Measurements from ENCODE around the gene ACTL10.
A peak's percentile ranks its signal among the peaks of the same experiment; 100 is the strongest.

The ACTL10 gene

DNA sequence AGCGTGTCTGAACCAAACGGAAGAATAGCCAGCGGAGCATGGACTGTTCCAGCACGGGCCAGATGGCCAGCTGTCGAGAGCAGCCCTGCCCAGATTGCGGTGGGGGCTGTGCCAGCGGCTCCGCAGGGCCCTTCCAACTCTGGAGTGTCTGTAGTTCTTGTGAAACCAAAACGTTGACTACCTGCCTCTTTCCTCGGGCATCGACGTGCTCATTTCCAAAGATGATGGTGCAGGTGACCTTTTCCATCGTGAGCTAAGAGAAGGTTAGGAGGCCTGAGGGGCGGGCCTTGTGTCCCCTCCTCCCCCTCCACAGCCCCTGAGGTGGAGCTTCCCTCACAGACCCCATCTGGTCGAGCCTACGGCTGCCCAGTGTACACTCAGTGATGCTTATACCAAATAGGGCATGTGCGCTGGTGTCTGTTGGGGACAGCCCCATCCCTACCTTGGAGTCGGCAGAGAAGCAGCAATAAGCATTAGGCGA lies 17.5 kb upstream of the ACTL10 start:
- no peak for DNase-seq (ENCODE audit: low read depth)

DNA sequence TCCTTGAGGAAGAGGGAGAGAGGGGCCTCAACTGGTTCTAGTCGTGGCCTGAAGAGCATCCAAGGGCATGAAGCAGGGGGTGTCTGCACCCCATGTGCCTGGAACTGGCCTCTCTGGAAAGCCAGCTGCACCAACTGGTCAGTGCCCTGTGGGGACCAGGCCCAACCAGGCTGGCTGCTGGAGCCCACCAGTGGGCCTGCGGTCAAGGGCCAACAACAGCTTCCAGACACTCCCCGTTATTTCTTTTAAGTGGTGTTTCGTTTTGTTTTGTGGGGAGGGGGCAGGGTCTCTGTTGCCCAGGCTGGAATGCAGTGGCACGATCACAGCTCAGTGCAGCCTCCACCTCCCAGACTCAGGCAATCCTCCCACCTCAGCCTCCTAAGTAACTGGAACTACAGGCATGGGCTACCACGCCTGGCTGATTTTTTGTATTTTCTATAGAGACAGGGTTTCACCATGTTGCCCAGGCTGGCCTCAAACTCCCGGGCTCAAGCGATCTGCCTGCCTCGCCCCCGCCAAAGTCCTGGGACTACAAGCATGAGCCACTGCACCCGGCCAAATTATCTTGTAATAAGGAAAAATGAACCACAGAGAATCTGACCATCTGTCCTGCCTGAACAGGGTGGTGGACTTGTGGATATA lies 16.5 kb upstream of the ACTL10 start:
- no peak for DNase-seq (ENCODE audit: low read depth)

DNA sequence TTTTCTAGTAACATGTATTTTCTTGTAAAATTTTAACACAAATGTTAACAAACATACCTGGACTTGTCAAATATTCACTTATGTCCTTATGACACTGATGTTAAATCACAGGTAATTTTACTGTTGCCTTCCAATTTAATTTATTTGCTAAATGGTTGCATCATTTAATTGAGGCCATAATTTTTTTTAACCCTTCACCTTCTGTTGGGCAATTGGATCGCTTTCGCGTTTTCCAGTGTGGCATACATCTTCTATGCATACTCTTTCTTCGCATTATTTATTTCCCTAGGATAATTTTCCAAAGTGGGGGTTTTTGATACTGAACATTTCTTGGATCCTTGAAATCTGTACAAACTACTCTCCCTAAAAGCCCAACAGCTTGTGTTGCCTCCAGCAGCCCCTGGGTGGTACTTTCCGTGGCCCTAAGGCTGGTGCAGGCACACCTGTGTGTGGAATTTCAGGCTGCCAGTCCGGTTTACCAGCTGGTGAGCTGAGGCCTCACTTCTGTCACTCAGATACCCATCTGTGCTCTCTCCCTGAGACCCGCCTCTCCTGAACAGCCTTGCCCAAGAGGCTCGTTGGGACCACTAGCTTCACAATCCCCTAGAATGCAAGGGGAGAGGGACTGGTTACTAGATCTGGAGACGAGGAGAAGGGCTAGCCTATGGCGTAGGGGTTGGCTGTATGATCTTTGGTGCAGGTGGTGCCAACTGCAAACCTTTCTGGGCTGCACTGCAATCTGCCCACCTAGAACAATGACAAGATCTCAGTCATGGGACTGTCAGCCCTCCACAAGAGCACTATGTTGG lies 15.8 kb upstream of the ACTL10 start:
- no peak for DNase-seq (ENCODE audit: low read depth)

DNA sequence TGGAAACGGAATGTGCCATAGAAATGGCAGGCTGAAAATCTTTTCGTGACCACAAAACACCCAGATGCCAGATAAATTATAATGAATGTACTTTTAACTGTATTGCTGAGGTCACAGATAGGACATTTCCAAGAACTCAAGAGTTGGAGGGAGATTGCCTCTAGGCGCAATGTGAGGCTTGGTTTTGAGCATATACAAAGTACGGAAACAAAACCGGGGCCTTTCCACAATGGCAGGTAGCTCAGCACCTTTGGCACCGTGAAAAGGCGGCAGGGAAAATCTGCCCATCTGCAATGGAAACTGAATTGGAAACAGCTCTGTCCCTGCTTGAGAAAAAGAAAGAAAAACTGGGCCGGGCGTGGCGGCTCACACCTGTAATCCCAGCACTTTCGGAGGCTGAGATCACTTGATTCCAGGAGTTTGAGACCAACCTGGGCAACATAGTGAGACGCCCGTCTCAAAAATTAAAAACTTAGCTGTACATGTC lies 15.1 kb upstream of the ACTL10 start:
- DNase-seq (ENCODE audit: low read depth), result no peak

DNA sequence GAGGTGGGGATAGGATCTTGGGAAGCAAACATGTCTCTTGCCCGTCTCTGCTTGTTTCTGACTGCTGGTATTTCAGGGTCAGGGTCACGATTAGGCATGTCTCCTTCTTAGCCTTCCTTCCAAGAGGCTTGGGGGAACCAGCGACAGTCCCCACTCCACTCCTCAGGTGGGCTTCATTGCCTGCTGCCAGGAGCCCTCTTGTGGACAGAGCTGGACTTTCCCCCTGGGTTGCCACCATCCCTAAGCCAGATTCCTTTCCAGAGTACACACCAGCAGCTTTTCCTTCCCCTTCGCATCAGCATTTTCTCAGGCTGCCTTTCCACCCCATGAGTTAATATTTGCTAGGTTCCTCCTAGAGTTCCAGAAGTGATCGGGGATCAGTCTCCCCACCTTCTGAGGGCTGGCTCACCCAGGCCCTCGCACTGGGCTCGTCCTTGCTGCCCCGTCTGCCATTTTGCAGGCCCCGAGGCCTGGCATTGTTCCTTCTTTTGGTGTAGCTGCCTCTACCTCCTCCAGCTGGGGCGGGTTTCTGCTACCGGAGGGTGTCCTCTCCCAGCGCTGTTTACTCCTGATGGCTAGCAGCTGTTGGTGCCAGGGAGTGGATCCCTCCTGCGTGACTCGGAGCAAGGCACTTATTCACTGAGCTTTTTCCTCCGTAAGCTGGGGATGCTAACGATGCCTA lies 13.4 kb upstream of the ACTL10 start:
- DNase-seq (ENCODE audit: low read depth), result no peak

DNA sequence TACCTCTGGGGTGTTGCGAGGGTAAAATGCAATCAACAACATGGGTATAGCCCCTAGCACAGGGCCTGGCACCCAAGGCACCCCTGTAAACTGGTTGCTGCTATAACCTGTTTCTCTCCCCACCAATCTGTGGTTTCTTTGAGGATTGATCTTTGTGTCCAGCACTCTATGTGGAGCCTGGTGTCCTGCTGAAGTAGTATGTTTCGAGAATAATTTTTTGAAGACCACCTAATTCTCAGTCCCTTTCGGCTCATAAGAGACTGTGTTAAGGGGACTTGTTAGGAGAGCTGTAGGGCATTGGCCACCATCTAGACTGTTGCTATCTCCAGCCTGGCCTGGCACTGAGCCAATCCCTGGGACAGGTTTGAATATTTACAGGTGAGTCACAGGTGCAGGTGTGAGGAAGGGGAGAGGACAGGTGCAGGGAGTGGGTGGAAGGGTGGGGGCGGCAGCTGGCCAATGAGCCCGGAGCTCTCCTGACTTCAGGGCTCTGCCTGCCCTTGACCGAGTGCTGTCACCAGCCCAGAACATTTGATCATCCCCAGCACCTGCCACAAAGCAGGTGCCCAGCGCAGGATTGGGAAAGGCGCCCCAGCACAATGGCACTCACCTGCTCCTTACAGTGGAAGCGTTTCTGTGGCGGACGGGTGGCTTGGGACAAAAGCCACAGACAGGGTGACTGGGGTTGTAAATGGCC lies 12.7 kb upstream of the ACTL10 start:
- no peak for DNase-seq (ENCODE audit: low read depth)

DNA sequence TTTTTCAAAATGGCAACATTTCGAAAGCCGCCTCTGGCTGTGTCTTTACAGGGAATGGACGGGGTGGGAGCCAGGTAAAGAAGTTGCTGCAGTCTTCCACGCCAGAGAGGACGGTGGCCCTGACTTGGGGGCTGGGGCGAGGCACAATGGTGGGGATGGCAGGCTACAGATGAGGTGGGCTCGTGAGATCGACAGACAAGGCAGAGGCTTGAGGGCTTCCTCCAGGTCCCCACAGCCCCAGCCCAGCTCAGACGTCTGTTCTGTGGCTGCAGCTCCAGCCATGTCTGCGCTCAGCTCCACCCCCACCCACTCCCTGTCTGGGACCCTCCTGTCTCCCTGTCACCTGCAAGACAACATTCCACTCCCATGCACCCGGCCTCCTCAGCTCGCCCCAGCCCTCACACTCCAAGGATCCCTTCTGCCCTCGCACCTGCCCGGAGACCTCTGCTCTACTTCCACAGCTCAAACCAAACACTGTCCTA lies 12.0 kb upstream of the ACTL10 start:
- no peak for DNase-seq (ENCODE audit: low read depth)

DNA sequence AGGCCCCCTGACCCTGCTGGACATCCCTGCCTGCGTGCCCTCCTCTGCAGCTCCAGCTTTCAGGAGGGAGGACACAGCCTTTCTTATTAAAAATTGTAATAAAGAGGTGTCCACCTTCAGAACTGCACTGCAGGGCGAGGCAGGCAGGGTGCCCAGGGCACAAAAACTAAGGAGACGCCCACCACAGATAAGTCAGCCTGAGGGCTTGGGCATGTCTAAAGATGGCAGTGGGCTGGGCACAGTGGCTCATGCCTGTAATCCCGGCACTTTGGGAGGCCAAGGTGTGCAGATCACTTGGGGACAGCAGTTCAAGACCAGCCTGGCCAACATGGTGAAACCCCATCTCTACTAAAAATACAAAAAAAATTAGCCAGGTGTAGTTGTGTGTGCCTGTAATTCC lies 11.6 kb upstream of the ACTL10 start:
- DNase-seq (ENCODE audit: low read depth), result no peak

DNA sequence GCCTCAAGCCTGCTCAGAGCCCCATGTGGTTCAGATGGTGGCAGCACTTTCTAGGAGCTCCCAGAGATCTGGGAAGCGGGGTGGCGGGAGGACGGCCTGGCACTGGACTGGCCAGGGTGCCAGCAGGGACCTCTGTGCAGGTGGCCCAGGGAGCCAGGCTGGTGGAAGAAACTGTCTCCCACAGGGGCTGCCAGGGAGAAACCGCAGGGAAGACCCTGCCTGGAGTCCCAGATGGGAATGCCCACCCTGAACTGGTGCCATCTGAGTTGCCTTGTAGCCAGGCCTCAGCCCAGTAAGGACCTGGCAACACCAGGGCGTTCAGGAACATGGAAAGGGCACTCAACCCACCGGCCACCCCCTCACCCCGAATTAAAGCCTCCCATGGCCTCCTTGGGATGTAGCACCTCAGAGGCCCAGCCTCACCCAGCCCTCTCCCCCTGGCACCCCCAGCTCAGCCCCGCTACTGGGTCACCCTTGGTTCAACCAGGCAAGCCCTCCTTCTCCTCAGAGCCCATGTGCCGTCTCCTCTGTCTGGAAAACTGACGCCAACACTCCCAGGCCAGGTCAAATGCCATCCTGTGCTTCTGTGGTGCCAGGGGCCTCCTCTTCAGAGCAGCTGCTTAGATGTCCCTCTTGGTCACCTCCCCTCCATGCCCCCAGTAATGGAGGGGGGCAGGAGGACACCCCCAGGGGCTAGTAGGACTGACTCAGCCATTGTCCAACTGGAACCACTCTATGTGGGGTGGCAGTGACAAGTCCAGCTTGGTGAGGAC lies 10.5 kb upstream of the ACTL10 start:
- DNase-seq (ENCODE audit: low read depth), result no peak

DNA sequence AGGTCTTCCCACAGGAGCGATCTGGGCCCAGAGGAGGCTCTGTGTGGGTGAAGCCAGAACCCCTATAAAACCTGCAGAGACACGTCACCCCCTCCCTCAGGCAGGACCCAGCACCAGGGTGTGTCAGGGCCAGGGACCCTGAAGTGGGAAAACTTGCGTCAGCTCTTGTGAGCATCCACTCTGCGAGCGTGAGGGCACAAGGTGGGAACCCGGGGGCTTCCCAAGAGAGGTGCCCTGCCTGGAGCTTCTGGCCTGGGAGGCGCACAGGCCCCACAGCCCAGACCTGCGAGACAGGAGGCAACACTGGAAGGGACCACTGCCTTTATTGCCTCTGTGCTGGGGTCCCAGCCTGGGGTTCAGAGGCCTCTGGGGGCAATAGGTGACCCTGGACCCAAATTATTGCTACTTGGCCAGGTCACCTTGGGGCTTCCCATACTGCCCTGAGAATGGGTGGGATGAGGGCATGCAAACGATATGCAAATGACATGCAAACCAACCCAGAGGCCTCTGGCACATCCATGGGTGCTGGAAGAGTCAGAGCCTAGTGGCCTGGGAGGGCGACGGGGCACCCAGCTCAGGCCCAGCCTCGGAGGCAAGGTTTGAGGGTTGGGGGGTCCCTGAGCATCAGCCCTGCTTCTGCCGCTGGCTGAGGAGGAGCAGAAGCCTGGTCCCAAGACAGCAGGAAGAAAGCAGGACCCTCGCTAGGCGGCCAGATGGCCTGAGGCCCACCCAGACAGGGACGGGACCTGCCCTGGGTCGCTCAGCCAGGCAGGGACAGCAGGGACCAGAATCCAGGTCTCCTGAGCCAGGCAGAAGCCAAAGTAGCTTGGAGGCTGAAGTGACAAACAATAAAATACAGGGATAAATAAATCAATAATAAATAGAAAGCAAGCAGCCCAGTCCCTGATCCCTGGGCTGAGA lies 9.7 kb upstream of the ACTL10 start:
- DNase-seq (ENCODE audit: low read depth), result no peak

DNA sequence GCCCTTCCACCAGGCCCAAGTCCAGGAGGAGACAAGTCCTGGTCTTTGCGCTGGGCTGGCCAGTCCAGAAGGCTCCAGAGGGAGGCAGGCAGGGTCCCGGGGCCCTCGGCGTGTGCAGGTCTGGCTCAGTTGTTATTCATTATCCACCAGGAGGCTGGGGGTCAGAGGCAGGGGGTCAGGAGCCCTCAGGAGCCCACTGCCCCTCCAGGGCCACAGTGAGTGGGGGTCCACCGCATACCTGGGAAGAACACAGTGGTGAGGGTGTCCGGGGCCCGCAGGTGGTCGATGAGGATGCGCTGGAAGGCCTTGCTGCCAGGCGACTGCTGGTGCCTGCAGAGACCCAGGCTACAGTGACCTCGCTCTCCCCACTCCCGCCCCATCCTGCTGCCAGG lies 9.0 kb upstream of the ACTL10 start:
- DNase-seq (ENCODE audit: low read depth), result no peak

DNA sequence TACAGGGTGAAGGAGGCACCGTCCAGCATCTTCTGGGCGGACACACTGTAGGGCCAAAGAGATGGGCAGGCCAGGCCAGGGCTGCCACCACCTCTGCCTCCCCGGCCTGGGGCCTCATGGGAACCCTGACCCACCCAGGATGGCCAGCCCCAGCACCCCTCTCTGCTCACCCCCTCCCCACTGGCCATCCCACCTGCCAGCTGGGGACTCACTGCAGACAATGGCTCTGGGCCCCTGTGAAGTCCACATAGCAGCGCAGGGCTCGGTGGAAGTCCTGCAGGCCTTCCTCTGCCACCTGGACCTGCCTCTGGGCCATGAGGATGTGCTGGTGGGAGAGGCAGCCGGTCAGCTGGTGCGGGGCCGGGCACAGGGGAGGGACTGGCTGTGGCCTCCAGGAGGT lies 8.2 kb upstream of the ACTL10 start:
- no peak for DNase-seq (ENCODE audit: low read depth)

DNA sequence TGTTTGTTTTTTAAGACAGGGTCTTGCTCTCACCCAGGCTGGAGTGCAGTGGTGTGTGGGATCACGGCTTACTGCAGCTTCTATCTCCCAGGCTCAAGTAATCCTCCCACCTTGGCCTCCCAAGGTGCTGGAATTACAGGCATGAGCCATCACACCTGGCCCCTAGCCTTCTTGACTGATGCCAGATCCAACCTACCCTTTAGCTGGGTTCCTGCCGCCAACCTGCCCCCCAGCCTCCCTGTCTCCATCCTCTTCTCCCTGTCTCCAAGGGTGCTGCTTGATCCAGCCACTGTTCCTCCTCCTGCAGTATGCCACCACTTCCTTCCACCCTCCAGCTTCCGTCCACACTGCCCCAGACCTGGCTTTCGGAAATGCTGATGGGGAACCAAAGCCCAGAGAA lies 7.8 kb upstream of the ACTL10 start:
- no peak for DNase-seq (ENCODE audit: low read depth)

DNA sequence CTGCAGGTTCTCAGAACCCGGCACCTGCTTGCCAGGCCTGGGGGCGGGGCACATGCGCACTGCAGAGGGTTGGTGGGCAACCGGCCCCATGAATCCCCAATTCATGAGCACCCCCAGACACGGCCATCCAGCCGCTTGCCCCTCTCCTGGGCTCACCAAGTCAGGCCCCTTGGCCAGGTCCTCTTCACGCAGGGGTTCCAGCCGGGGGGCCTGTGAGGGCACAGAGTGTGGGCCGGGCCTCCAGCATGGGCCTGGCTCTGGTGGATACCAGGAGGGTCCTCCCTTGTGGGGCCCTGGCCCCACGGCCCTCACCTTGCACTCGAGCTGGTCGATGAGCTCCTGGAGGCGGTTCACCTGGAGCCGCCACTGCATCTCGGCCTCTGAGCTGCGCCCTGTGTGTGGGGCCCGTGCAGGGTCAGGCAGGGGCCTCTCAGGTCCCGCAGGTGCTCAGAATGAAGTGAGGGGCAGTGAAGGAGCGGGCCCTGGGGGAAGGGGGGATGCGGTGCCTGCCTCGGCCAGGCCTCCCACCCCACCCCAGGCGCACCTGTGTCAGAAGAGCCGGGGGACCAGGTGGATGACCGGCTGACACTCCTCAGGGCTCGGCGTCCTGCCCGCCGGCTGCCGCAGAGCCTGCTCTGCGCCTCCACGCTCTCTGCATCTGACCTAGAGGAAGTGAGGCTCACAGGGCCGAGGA lies 7.3 kb upstream of the ACTL10 start:
- no peak for DNase-seq (ENCODE audit: low read depth)

DNA sequence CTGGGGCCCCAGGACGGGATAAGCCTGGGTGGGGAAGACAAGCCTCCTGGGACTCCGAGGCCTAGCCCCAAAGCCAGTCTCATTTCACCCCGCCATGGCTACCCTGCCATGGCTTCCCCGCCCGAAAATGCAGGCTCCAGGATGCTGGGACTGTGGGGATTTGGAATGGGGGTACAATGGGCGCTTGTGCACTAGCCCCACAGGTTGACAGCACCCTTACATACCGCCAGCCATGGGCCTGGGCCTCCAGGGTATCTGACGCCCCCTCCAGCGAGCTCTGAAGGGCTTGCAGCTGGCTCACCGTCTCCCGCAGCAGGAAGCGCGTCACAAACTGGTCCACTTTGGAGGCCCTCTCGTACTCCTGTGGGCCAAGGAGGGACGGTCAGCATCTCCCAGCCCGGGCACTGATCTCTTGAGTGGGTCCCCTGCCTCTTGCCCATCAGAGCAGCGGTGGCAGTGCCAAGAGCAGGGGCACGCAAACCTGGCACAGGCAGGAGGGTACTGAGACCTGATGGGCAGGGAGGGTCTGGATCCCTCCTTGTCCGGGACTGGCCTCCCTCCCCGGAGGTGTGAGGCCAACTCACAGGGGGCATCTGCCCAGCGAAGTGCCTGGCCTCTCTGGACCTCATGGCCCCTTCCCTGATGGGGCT lies 6.6 kb upstream of the ACTL10 start:
- DNase-seq (ENCODE audit: low read depth), result no peak

DNA sequence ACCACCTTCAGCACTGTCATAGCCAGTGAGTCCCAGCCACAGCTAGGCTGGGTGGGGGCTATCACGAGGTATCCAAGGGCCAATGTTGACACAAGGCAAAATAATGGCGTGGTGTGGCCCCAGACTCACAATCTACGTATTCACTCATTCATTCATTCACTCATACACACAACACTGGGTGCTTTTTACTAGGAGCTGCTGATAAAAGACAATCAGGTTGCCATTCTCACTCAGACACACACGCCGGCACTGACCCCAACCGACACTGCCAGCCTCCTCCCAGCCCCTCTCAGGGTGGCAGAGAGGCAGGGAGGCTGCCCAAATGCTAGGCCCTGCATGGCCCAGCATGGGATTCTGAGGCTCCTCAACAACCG lies 6.1 kb upstream of the ACTL10 start:
- no peak for DNase-seq (ENCODE audit: low read depth)

DNA sequence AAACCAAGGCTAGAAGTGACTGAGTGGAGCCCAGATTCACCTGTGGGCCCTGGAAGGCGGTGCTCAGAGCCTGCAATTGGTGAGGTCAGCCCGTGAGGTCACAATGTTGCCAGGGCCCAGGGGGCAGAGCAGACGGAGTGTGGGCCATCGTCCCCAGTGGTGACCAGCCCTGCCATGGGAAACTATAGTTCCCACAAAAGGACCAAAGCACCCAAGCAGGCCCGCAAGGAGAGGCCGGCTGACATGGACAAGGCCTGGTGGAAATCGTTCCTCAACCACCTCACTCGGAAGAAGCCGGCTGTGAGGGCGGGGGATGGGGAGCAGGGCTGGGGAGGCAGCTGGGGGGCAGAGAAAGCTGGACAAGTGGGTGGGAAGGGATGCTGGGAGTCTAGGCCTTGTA lies 4.6 kb upstream of the ACTL10 start, which contains the start of gene C20orf144:
TSS of gene C20orf144 (plus strand) at position 156 of the 400 bp plus-strand sequence. CDS start at position 175, 19 bp downstream.
- DNase-seq (ENCODE audit: low read depth), result no peak

DNA sequence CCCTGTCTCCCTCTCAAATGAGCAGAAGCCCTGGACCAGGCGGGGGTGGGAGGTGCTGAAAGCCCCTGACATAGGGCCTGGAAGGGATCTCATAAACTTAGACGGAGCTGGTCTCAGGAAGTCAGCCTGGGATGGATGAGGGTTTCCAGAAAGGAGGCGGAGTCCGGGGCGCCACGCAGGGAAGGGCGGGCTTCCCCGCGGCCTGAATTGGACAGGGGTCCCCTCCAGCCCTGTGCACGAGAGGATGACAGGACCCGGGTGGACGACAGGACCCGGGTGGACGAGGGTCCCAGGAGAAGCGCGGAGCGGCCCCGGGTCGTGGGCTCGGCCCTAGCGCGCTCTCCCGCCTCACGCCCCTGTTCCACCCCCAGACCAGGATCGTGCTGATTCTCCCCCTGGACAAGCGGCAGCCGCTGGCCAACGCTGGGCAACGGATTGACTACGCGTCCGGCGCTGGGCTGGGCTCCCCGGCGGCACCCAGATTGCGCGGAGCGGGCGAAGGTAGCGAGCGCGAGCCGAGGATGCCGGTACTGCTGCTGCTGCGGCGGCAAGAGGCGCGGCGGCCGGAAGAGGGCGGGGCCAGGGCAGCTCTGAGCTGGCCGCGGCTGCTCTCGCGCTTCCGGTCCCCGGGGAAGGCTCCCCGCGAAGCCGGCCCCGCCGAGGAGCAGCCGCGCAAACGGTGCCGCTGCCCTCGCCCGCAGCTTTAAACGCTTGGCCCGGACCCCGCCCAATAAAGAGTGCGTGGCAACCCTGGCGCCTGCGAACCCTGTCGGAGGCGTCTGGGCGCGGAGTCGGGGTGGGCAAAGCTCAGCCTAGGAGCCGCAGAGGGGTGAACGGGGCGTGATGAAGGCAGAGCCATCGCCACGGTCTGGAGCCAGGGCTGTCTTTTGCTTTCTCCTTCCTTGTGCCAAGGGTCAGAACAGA lies 3.3 kb upstream of the ACTL10 start:
- peak; percentile 73 for DNase-seq (ENCODE audit: low read depth)
